HCT116 (cell line): ENCODE results near the gene CES5A.
"Not testable (repeated sequence)": the region's sequence is repeated elsewhere in the genome, so short reads cannot be mapped to it uniquely, and the experiment has no call there.

Experiments used
- ATF3 ChIP-seq: IDR thresholded peaks from 2 replicates; pipeline ENCODE4 v1.6.1; 2012
- CTCF ChIP-seq, 3 experiments: fragments of 200-600 bp in 1 of 3; sonication (generic) in 1 of 3; IDR thresholded peaks in 2 of 3; conservative IDR thresholded peaks in 1 of 3; 2 replicates each; pipeline ENCODE4 v1.5.1; 2012 to 2017; ENCODE audit warnings: low read depth in 2 of 3, low read length in 2 of 3, antibody characterized with exemption in 1 of 3, borderline replicate concordance in 1 of 3, control low read depth in 1 of 3, mild to moderate bottlenecking in 1 of 3, mixed read lengths in 1 of 3, mixed run types in 1 of 3, moderate library complexity in 1 of 3; ENCODE audit not compliant: insufficient read depth in 1 of 3
- EZH2 ChIP-seq: fragments of 200-600 bp; sonication (generic); IDR thresholded peaks from 2 replicates; pipeline ENCODE4 v1.6.1; 2017; ENCODE audit warnings: antibody characterized with exemption, mixed run types
- POLR2A ChIP-seq: IDR thresholded peaks from 2 replicates; pipeline ENCODE4 v1.7.0; 2011; ENCODE audit warnings: borderline replicate concordance; ENCODE audit not compliant: insufficient read depth, insufficient read length; ENCODE audit errors: extremely low read depth
- SP1 ChIP-seq: IDR thresholded peaks from 2 replicates; pipeline ENCODE4 v1.6.1; 2012; ENCODE audit warnings: low read depth
- YY1 ChIP-seq: IDR thresholded peaks from 2 replicates; pipeline ENCODE4 v1.6.1; 2011; ENCODE audit warnings: low read length, low read depth, moderate library complexity, mild to moderate bottlenecking; ENCODE audit not compliant: insufficient replicate concordance; ENCODE audit errors: extremely low read depth

- not testable (repeated sequence) for TF ChIP-seq CTCF (IDR thresholded peaks at IDR 0.05 in 2 of 3, conservative IDR thresholded peaks at IDR 0.05 in 1 of 3; ENCODE audit: borderline replicate concordance in 1 of 3, insufficient read depth in 1 of 3, low read depth in 2 of 3, low read length in 2 of 3); ATF3; SP1; POLR2A; EZH2; YY1
These were observed 59.0 kb downstream of the CES5A start for GRCh38 chr16:55816222-55816621.
